Mesenchymal stem cell (in vitro differentiated cells and primary cell): ENCODE measurements around the gene LRATD1.
"Not testable (repeated sequence)": the region's sequence is repeated elsewhere in the genome, so short reads cannot be mapped to it uniquely, and the experiment has no call there.

Experiments
- DNase-seq: peaks from one replicate; pipeline ENCODE4 v3.0.0-alpha.2; 2013
- H2AFZ ChIP-seq: one replicate; pipeline ENCODE4 v1.6.1; 2013; ENCODE audit warnings: low read depth, mild to moderate bottlenecking, control low read depth, inconsistent platforms, low read length, moderate library complexity
- H2AK5ac ChIP-seq: 2 replicates; pipeline ENCODE4 v1.6.1; 2013; ENCODE audit warnings: low read length, moderate library complexity, mild to moderate bottlenecking, inconsistent platforms; ENCODE audit not compliant: severe bottlenecking
- H2BK120ac ChIP-seq: one replicate; pipeline ENCODE4 v1.6.1; 2013; ENCODE audit warnings: low read depth, mild to moderate bottlenecking, inconsistent platforms, low read length, moderate library complexity
- H2BK12ac ChIP-seq, 2 experiments: one replicate each; pipeline ENCODE4 v1.6.1; 2013; ENCODE audit warnings: inconsistent platforms in 2 of 2, low read length in 2 of 2, mild to moderate bottlenecking in 2 of 2, moderate library complexity in 2 of 2, control low read depth in 1 of 2
- H2BK15ac ChIP-seq: one replicate; pipeline ENCODE4 v1.6.1; 2013; ENCODE audit warnings: mild to moderate bottlenecking, low read depth, inconsistent platforms; ENCODE audit not compliant: poor library complexity, severe bottlenecking
- H2BK5ac ChIP-seq: 2 replicates; pipeline ENCODE4 v1.6.1; 2013; ENCODE audit warnings: low read depth, mild to moderate bottlenecking, low read length, control low read depth, inconsistent platforms; ENCODE audit not compliant: poor library complexity, severe bottlenecking
- H3K14ac ChIP-seq, 2 experiments: one replicate each; pipeline ENCODE4 v1.6.1; 2013; ENCODE audit warnings: inconsistent platforms in 2 of 2, low read length in 2 of 2, control low read depth in 1 of 2, mild to moderate bottlenecking in 1 of 2, moderate library complexity in 1 of 2
- H3K18ac ChIP-seq, 2 experiments: one replicate each; pipeline ENCODE4 v1.6.1; 2013; ENCODE audit warnings: inconsistent platforms in 2 of 2, low read length in 2 of 2, control low read depth in 1 of 2, low read depth in 1 of 2, mild to moderate bottlenecking in 1 of 2
- H3K23ac ChIP-seq, 2 experiments: one replicate each; pipeline ENCODE4 v1.6.1; 2013; ENCODE audit warnings: inconsistent platforms in 2 of 2, low read length in 2 of 2, mild to moderate bottlenecking in 2 of 2, moderate library complexity in 2 of 2, control low read depth in 1 of 2
- H3K27ac ChIP-seq: 2 replicates; pipeline ENCODE4 v1.5.1; 2013; ENCODE audit warnings: mild to moderate bottlenecking, moderate library complexity, low read length, control low read depth, inconsistent platforms; ENCODE audit not compliant: poor library complexity, severe bottlenecking
- H3K27me3 ChIP-seq, 2 experiments: 2 replicates each; pipeline versions ENCODE4 v1.6.1 to v1.7.0; 2013; ENCODE audit warnings: low read length in 2 of 2, mild to moderate bottlenecking in 2 of 2, moderate library complexity in 2 of 2, control low read depth in 1 of 2, inconsistent platforms in 1 of 2; ENCODE audit not compliant: control insufficient read depth in 1 of 2, insufficient read depth in 1 of 2
- H3K36me3 ChIP-seq, 2 experiments: 2 replicates each; pipeline versions ENCODE4 v1.6.1 to v1.7.0; 2013; ENCODE audit warnings: low read length in 2 of 2, control low read depth in 1 of 2, inconsistent platforms in 1 of 2, low read depth in 1 of 2, mild to moderate bottlenecking in 1 of 2; ENCODE audit not compliant: insufficient read depth in 2 of 2, control insufficient read depth in 1 of 2
- H3K4ac ChIP-seq, 2 experiments: one replicate each; pipeline ENCODE4 v1.6.1; 2013; ENCODE audit warnings: inconsistent platforms in 2 of 2, low read length in 2 of 2, mild to moderate bottlenecking in 2 of 2, moderate library complexity in 2 of 2, control low read depth in 1 of 2, low read depth in 1 of 2
- H3K4me1 ChIP-seq: 2 replicates; pipeline ENCODE4 v1.6.1; 2013; ENCODE audit warnings: low read depth, low read length, control low read depth; ENCODE audit not compliant: control insufficient read depth, insufficient read depth
- H3K4me2 ChIP-seq: 2 replicates; pipeline ENCODE4 v1.6.1; 2013; ENCODE audit warnings: low read length, mild to moderate bottlenecking, inconsistent platforms; ENCODE audit not compliant: poor library complexity, severe bottlenecking
- H3K4me3 ChIP-seq, 2 experiments: 2 replicates each; pipeline versions ENCODE4 v1.5.1 to v1.7.0; 2013; ENCODE audit warnings: low read length in 2 of 2, mild to moderate bottlenecking in 2 of 2, control low read depth in 1 of 2, low read depth in 1 of 2; ENCODE audit not compliant: insufficient read depth in 1 of 2
- H3K79me1 ChIP-seq: replicated peaks from 2 replicates; pipeline ENCODE4 v1.6.1; 2013; ENCODE audit warnings: mild to moderate bottlenecking, control low read depth, low read length, inconsistent platforms; ENCODE audit not compliant: poor library complexity, severe bottlenecking
- H3K9ac ChIP-seq: 2 replicates; pipeline ENCODE4 v1.7.0; 2013; ENCODE audit warnings: mild to moderate bottlenecking, low read length, moderate library complexity
- H3K9me3 ChIP-seq: 2 replicates; pipeline ENCODE4 v1.7.0; 2013; ENCODE audit warnings: mild to moderate bottlenecking, low read length; ENCODE audit not compliant: control insufficient read depth
- H4K8ac ChIP-seq: one replicate; pipeline ENCODE4 v1.6.1; 2013; ENCODE audit warnings: inconsistent platforms, mild to moderate bottlenecking, low read length, moderate library complexity
- H4K91ac ChIP-seq: one replicate; pipeline ENCODE4 v1.6.1; 2013; ENCODE audit warnings: mild to moderate bottlenecking, low read length, inconsistent platforms
- WGBS: methylation state at CpG from one replicate; pipeline ENCODE4 v1.1.7; 2013; ENCODE audit warnings: mixed read lengths; 5-methylcytosine and 5-hydroxymethylcytosine counted together

LRATD1 gene

DNA sequence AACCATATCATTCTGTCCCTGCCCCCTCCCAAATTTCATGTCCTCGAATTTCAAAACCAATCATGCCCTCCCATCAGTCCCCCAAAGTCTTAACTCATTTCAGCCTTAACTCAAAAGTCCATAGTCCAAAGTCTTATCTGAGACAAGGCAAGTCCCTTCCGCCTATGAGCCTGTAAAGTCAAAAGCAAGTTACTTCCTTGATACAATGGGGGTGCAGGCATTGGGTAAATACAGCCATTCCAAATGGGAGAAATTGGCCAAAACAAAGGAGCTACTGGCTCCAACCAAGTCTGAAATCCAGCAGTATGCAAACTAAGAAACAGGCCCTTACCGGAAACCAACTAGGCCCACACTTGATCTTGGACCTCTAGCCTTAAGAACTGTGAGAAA, 10.0 kb upstream of the LRATD1 start:
- H3K4me2 ChIP-seq, H3K4me1 ChIP-seq, H3K36me3 ChIP-seq, H3K27me3 ChIP-seq, H3K4me3 ChIP-seq, H2BK5ac ChIP-seq, H4K91ac ChIP-seq, H2AK5ac ChIP-seq, H3K27ac ChIP-seq, H3K9ac ChIP-seq, DNase-seq, H3K4ac ChIP-seq, H3K79me1 ChIP-seq, H4K8ac ChIP-seq, H3K23ac ChIP-seq, H3K18ac ChIP-seq, H2BK15ac ChIP-seq, H3K14ac ChIP-seq, H2AFZ ChIP-seq, H2BK120ac ChIP-seq, H3K9me3 ChIP-seq, H2BK12ac ChIP-seq: not testable (repeated sequence)
- WGBS: 68% methylated on average over 3 of the region's 3 CpGs

DNA sequence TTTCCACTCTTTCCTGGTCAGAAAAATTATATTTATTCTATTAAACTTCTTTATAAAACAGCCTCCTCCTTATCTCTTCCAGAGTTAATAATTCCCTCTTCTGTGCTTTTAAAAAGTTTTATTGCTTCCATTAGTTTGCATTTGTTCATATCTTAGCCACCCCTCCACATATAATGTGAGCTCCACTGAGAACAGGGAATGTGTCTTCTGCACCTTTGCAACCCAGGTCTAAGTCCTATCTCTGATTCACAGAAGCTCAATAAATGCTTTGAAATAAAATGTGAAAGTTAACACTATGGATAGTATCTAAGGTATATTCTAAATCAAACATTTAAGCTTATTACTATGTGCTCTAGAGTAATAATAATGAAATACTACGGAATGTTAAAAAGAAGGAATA, 9.3 kb upstream of the LRATD1 start:
- 38% methylated on average over 1 of the region's 1 CpG for WGBS
- Histone ChIP-seq H2BK12ac (no peak overlapping the region), H3K9ac (no peak overlapping the region), H3K4me2 (no peak overlapping the region), H2BK15ac (no peak overlapping the region), H3K27ac (no peak overlapping the region), H2AK5ac (no peak overlapping the region), H3K79me1 (no peaks in the 10 kb centered on the region), H2BK120ac (no peak overlapping the region), H3K36me3 (no peaks in the 10 kb centered on the region), H3K9me3 (no peaks in the 10 kb centered on the region), H3K4ac (no peak overlapping the region), H3K14ac (no peak overlapping the region), H4K8ac (no peak overlapping the region), H4K91ac (no peak overlapping the region), H3K27me3 (no peaks in the 10 kb centered on the region), H3K4me1 (no peaks in the 10 kb centered on the region), H2BK5ac (no peak overlapping the region), H2AFZ (no peak overlapping the region), H3K18ac (no peak overlapping the region), H3K23ac (no peak overlapping the region), H3K4me3 (no peak overlapping the region)
- DNase-seq: no peak

DNA sequence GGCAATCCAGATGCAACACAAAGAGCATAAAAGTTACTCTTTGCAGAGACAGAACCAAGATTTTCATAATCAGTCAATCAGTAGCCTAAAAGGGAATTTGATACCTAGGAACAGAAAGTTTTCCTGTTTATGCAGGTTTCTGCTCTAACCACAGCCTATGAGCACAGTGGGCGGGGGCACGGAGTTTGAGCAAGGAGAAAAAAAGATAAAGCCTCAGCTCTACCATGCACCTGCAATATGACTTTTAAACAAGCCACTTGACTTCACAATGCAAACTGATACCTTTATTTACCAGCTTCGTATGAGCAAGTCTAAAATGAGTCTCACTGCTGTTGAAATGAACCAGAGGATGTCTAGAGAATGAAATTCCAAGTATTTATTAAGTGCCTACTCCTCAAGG, 5.6 kb upstream of the LRATD1 start:
- Histone ChIP-seq H3K4me1 (peaks cover under 1% of the 10 kb centered on the region), H2BK12ac (no peak overlapping the region), H3K27me3 (peaks cover 15 to 23% of the 10 kb centered on the region in 2 experiments), H3K9me3 (no peaks in the 10 kb centered on the region), H3K4me3 (no peak overlapping the region), H2BK5ac (no peak overlapping the region), H2AFZ (no peak overlapping the region), H4K8ac (no peak overlapping the region), H3K9ac (no peak overlapping the region), H2BK15ac (no peak overlapping the region), H3K4me2 (no peak overlapping the region), H2BK120ac (no peak overlapping the region), H2AK5ac (no peak overlapping the region), H3K23ac (no peak overlapping the region), H3K14ac (no peak overlapping the region), H4K91ac (no peak overlapping the region), H3K79me1 (no peaks in the 10 kb centered on the region), H3K18ac (no peak overlapping the region), H3K27ac (no peak overlapping the region), H3K4ac (no peak overlapping the region), H3K36me3 (no peaks in the 10 kb centered on the region)
- no peak for DNase-seq
- 88% methylated on average over 3 of the region's 3 CpGs for WGBS

DNA sequence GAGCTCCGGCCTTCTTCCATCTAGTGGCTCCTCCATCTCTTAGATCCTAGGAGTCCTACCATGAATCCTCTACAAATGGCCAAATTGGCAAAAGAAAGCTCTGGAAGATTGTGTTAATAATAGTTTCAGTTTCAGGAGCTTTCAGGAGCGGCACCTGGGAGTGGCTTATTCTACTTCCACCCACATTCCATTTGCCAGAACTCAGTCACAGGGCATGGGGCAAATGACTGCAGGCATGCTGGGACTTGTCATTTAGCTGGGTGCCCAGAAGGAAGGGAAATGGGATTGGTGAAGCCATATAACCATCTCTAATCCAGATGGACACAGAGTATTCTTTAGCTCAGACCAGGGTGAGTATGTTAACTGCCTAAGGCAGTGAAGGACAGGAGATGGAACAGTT, 3.6 kb upstream of the LRATD1 start:
- 100% methylated on average over 1 of the region's 2 CpGs for WGBS
- Histone ChIP-seq H4K8ac (no peak overlapping the region), H3K18ac (no peak overlapping the region)

More for the DNA sequence above, 3.6 kb upstream of the LRATD1 start:
- no peak overlapping the region for H2BK120ac ChIP-seq
- no peak overlapping the region for H2AK5ac ChIP-seq
- H2BK12ac ChIP-seq: no peak overlapping the region
- H3K4me3 ChIP-seq: no peak overlapping the region
- H2BK5ac ChIP-seq: no peak overlapping the region
- no peak for DNase-seq
- H3K9ac ChIP-seq: no peak overlapping the region
- H3K4me2 ChIP-seq: no peak overlapping the region
- no peak overlapping the region for H2AFZ ChIP-seq
- no peak overlapping the region for H2BK15ac ChIP-seq
- H3K27me3 ChIP-seq: peaks cover 32 to 40% of the 10 kb centered on the region in 2 experiments
- H3K36me3 ChIP-seq: no peaks in the 10 kb centered on the region
- H3K23ac ChIP-seq: no peak overlapping the region
- no peaks in the 10 kb centered on the region for H3K79me1 ChIP-seq
- H3K14ac ChIP-seq: no peak overlapping the region
- H3K4me1 ChIP-seq: peaks cover 13% of the 10 kb centered on the region
- no peaks in the 10 kb centered on the region for H3K9me3 ChIP-seq
- no peak overlapping the region for H4K91ac ChIP-seq
- no peak overlapping the region for H3K27ac ChIP-seq
- H3K4ac ChIP-seq: no peak overlapping the region
